ENCODE measurements around the gene KLF15.

- TF ChIP-seq MAFK (IDR thresholded peaks at IDR 0.05; ENCODE audit: low read depth, low read length) = no peak
- no peak for TF ChIP-seq POLR2A (IDR thresholded peaks at IDR 0.05; ENCODE audit: low read depth, low read length)
- no peak for TF ChIP-seq ELK1 (IDR thresholded peaks at IDR 0.05; ENCODE audit: borderline replicate concordance, low read depth, low read length)
- no peak for TF ChIP-seq CTCF (conservative IDR thresholded peaks at IDR 0.05; ENCODE audit: low read depth, low read length)
- no peak for TF ChIP-seq FOS (IDR thresholded peaks at IDR 0.05; ENCODE audit: low read depth, low read length)
- no peak for TF ChIP-seq RAD21 (IDR thresholded peaks at IDR 0.05; ENCODE audit: low read length)
Measured at GRCh38 chr3:126308394-126309125, 48.6 kb downstream of the KLF15 start.
